Embryonic facial prominence (tissue), 1 donor: Measurements from ENCODE around the gene MOB3B.

ENCODE experiments used
- DNase-seq: peaks from one replicate; pipeline ENCODE4 v3.0.0-alpha.2; 2016; ENCODE audit errors: extremely low spot score

MOB3B gene

DNA sequence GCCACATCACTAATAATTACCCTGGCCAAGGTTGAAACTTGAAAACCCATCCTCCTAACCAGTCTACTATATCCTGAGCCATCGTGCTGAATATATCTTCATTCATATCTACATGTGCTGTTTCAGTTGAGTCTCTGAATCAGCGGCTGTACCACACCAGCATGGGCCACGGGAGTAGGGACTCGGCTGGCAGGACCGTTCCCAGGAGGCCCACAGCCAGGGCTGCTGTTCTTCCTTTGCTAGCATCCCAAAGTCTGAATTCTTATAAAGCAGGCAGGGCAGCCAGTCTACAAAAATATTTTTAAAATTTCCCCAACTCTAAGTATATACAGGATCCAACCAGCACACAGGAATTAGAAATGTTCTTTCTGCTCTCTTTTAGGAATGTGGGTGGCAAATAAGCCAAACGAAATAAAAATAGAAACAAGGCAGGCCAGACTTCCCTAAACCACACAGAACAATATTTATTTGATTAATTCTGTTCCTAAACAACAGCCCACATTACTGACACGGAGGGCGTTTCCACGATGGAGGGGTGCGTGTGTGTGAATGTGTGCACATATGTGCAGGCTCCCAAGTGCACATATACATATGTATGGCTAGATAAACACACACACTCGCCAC is 189.8 kb downstream of the MOB3B start:
- peak; percentile 55 for DNase-seq

- no peak for DNase-seq
Observed at GRCh38 chr9:27338527-27338903, 191.1 kb downstream of the MOB3B start.

GRCh38 chr9:27337833-27338526 is 191.6 kb downstream of the MOB3B start:
- no peak for DNase-seq

DNA sequence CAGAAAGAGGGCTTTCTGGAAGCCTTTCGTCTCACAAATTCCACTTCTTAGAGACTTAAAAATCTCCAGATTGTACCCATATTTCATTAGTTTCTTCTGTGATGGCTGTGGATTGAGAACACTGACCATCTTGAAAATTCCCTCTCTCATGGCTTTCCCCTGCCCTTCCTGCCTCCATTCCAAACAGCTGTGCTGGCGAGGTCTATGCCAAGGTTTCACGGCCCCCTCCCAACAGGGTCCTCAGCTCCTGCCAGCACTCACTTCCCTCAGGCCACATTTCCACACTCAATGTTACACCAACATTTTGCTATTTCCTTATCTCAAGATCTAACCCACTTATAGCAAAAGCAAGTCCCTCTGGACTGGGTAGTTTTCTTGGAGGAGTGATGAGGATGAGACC is 192.4 kb downstream of the MOB3B start:
- no peak for DNase-seq

- no peak for DNase-seq
Observed at GRCh38 chr9:27336829-27337228, 192.8 kb downstream of the MOB3B start.

DNA sequence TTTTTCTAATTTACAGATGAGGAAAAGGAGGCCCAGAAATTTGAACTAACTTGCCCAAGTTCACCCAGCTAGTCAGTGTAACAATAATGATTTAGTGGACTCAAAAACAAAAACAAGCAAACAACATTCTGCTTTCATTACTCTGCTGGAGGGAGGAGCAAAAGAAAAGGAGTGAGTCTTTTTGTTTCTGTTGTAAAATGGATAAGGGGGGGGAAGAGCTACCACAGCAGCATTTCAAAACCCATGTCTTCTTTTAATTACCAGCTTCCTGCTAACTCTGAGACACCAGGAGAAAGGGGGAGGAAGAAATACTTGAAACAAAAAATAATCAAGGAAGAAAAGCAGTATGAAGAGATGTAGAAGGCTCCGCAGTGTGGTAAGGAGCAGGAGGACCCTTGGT is 193.5 kb downstream of the MOB3B start:
- no peak for DNase-seq

GRCh38 chr9:27335075-27335474 is 194.5 kb downstream of the MOB3B start:
- DNase-seq: no peak

DNA sequence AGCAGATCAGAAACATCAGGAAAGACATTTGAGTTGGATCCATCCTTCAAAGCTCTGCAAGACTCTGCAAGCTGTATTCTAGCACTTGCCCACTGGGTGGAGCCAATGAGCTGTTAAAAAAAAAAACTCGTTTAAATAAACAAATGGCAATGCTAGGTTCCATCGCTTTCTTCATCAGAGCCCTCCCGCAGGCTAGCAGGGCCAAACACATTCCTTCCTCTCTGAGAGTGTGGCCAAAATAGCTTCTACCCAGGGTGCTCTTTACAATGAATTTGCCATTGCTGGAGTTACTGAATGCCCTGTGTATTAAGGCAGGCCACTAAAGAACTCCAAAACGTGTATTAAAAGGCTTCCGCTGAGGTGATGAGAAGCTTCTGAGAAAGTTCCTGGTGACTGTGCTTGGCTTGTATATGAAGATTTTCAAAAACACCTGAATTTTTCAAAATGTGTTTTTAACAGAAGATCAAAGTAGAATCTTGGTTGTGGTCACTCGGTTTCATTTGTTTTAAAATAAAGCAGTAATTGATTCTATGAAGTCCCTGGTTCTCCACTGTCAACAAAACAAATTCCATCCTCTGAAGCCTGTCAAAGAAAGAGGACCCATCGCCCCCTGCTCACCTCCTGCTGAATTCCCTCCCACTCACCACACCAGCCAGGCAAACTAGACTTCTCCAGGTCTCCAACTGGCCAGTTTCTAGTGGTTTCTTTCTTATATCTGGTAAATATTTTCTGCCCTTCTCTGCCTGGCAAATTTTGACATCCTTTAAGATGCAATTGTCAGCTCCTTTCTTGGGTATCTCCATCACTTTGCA is 196.2 kb downstream of the MOB3B start:
- DNase-seq: peak; percentile 47

DNA sequence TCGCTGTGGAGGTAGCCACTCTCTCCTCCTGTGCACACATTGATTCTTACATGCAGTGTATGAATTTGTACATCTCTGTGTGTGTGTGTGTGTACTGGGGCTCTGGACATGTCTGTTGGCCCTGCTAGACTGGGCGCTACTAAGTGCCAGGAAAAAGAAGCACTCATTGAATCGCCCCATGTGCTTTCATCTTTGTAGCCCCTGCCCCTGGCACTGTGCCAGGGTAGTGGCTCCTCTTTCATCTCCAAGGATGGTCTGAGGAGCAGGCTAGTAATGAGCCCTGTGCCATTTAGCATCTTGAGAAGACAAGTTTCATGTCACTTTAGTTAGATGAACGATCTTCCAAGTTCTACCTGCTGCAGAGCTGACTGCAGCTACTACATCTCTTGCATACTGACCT is 198.2 kb downstream of the MOB3B start:
- no peak for DNase-seq

DNA sequence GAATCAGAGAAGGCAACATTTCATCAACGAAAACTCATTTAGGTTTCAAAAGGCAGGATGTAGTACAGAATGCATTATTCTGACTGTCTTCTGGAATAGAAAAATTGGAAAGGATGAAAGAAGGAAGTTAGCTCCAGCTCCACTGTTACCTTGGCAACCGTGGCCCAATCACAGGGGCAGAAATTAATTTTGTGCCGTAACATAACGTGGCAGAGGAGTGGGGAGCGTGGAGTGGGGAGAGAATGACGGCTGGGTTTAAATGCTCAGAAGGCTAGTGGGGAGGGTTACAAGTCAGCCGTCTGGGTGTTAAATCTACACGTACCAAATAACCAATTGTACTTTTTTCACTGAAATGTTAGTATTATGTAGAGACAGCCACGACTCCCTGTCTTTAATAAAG is 200.3 kb downstream of the MOB3B start:
- no peak for DNase-seq

DNA sequence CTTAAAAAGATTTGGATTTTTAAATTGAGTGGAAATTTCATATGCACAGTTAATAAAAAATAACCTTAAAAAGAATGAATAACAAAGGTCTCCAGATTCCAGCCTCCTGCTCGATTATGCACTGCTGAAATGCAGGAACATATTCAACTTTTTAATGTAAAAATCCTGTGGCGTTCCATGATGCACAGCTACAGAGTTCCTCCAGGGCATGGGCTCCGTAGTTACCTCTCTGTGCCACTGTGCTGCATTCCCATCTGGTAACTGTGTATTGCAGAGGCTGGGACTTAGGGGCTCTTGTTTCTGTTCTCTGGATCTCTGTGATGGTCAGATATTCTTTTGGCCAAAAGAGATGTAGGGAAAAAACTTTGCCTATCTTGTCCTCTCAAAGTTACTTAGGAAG is 201.1 kb downstream of the MOB3B start:
- DNase-seq: no peak

- DNase-seq: no peak
Observed at GRCh38 chr9:27311184-27311583, 218.4 kb downstream of the MOB3B start.

DNA sequence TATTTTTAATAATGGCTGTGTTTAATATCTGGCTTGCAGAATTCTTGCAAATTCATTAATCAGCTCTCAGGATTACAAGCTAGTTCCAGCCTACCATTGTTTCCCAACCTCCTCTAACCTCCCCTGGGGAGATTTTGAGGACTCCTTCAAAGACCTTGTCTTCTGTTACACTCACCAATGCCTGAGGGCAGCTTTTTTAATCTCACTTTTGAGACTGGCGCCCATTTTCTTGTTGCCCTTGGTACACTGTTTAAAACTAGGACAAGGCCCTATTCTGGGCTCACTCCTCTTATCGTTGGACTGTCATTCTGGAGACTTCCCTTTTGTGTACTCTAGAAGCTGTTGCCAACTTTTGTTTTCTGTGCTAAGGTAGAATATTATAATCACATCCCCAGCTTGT is 219.0 kb downstream of the MOB3B start:
- DNase-seq: no peak

- no peak for DNase-seq
Observed at GRCh38 chr9:27308691-27309390, 220.8 kb downstream of the MOB3B start.

DNA sequence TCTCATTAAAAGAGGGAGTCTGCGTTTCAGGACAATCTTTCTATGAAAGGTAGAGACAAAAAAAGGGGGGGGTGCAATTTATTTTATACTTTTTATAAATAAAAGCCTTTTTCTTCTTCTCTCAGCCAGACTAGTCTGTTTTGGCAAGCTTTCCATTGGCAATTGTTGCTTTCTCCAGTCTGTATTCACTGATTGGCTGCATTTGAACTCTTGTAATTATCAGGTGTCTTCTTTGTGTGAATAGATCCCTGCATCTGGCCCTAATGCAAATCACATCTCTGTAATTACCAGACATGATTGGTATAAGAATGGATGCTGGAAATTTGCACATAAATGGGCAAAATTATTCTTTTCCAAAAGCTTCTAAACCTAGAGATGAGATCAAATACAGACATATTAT is 225.1 kb downstream of the MOB3B start:
- DNase-seq: no peak

DNA sequence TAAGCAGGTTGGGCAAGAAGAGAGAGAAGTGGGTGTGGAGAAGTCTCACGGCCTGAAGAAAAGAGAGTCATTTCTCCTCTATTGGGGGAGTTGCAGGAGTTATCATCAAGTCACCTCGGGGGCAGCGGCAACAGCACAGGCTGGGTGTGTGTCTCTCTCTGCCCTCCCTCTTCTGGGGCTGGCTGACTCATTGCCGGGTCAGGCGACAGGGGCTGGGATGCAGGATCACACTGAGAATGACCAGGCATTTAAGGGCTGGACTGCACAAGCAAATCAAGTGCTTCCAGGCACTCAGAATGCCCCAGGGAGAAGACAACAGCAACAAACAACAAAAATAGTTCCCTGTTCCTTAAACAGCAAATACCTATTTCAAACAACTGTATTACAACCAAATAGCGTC is 226.4 kb downstream of the MOB3B start:
- DNase-seq: no peak

DNA sequence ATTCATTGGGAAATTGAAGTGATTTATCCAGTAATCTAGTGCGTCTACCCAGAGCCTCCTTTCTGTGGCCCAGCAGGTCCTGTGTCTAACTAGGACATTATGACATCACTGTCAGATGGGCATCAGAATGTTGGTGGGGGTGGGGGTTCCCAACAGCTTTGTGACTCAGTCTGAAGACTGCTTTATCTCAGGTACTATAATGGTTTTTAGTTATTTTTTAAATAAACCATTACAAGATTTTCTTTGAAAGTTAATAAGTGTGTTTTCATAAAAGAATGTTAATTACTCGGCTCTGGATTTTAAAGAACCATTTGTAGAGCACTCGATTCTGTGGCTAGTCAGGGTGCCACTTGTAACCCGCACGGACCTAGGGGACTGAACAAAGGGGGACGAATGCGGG is 232.6 kb downstream of the MOB3B start, which contains the start of gene EQTN:
TSS of gene EQTN (minus strand) at position 101 of the 400 bp plus-strand sequence. CDS start at position 6, 95 bp downstream.
- DNase-seq: no peak

DNA sequence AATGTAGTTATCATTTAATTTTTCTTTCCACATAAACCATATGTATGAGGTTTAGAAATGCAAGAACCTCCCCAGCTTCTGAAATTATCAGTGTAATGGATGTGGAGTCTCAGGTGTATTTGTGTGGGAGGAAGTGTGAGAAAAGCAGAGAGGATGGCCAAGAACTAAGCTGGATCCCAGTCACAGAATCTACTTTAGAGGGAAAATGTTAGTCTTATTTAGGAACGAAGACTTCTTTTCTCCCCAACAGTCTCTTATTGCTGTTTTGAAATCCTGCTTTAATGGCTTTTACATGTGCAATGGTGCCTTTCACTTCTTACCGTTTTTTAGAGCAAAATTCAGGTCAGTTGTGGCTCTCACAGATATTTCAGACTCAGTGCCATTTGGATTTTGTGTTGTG is 235.6 kb downstream of the MOB3B start:
- no peak for DNase-seq

- DNase-seq: peak; percentile 62
Observed at GRCh38 chr9:27292659-27293405, 236.8 kb downstream of the MOB3B start.

- no peak for DNase-seq
Observed at GRCh38 chr9:27291292-27291691, 238.3 kb downstream of the MOB3B start.

GRCh38 chr9:27282269-27282668 is 247.3 kb downstream of the MOB3B start:
- DNase-seq: no peak
